Loucy (cell line): ENCODE results near the gene PPP1R18.

Source experiments
- EZH2phosphoT487 ChIP-seq: fragments of 200-600 bp; IDR thresholded peaks from 2 replicates; pipeline ENCODE4 v1.6.1; 2018; ENCODE audit warnings: antibody characterized with exemption, mild to moderate bottlenecking, moderate library complexity, borderline replicate concordance
- TF ChIP-seq, protein P1 (sequence below): fragments of 200-600 bp; sonication (generic); conservative IDR thresholded peaks from 2 replicates; pipeline ENCODE4 v1.5.1; 2014; ENCODE audit warnings: mild to moderate bottlenecking, antibody characterized with exemption, low read length

DNA sequence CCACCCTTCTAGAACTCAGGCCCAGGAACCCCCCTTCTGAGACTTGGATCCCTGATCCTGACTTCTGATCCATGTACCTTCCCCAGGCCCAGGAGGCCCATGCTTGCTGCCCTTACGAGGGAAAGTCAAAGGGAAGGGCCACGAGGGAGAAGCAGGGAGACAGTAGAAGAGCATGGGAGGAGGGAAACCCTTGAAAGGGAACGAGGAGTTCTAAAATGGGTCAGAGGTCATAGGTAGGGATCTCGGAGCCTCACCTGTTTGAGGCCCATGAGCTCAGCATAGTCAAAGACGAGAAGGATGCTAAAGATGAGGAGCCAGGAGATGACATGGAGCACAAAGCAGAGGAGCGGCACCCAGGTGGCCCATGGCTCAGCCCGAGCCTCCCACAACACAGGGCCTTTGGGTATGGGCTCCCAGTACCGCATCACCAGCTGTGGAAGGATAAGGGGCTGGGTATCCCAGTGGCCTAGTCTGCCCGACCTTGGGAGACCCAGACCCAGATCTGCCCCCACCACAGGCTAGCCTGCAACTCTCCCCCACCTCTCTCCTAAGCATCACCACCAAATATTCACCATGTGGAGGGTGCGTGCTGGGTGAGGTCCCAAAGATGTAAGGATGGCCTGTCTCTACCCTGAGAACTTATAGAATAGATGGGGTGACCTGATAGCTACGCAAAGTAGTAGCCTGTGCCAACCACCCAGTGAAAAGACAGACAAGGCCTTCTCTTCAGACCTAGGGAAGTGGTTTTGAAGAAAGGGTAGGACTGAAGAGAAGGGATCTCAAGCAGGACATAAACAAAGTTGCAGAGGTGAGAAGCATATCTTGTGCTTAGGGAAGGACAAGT is 2.8 kb upstream of the PPP1R18 start:
- TF ChIP-seq, protein P1, sequence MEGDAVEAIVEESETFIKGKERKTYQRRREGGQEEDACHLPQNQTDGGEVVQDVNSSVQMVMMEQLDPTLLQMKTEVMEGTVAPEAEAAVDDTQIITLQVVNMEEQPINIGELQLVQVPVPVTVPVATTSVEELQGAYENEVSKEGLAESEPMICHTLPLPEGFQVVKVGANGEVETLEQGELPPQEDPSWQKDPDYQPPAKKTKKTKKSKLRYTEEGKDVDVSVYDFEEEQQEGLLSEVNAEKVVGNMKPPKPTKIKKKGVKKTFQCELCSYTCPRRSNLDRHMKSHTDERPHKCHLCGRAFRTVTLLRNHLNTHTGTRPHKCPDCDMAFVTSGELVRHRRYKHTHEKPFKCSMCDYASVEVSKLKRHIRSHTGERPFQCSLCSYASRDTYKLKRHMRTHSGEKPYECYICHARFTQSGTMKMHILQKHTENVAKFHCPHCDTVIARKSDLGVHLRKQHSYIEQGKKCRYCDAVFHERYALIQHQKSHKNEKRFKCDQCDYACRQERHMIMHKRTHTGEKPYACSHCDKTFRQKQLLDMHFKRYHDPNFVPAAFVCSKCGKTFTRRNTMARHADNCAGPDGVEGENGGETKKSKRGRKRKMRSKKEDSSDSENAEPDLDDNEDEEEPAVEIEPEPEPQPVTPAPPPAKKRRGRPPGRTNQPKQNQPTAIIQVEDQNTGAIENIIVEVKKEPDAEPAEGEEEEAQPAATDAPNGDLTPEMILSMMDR = no peak
- no peak for TF ChIP-seq EZH2phosphoT487
